Prostate gland (tissue), 2 donors: ENCODE results near the gene ZMIZ1. TPM values are rescaled to one million over a fixed set of nuclear protein-coding genes. Genes with fewer than 3 reads are reported as not detected.

Experiments used
- DNase-seq: peaks from one replicate; pipeline ENCODE4 v3.0.0-alpha.2; 2019; ENCODE audit warnings: low spot score
- H3K27ac ChIP-seq, 2 donors: fragments of 200-600 bp; sonication (generic); 2 replicates each; pipeline ENCODE4 v1.5.1; 2017 to 2019
- H3K27me3 ChIP-seq: fragments of 200-600 bp; sonication (generic); replicated peaks from 2 replicates; pipeline ENCODE4 v1.5.1; 2019; ENCODE audit not compliant: insufficient read depth
- H3K36me3 ChIP-seq, 2 donors: fragments of 200-600 bp; sonication (generic); 1 replicate in 1 of 2; 2 replicates in 1 of 2; pipeline versions ENCODE4 v1.5.1 to v1.8.1; 2017 to 2019
- H3K4me1 ChIP-seq: fragments of 200-600 bp; sonication (generic); replicated peaks from 2 replicates; pipeline ENCODE4 v1.5.1; 2019
- H3K4me3 ChIP-seq, 2 donors: fragments of 200-600 bp; sonication (generic); 2 replicates each; pipeline ENCODE4 v1.5.1; 2017 to 2019
- H3K9me3 ChIP-seq: fragments of 200-600 bp; sonication (generic); 2 replicates; pipeline ENCODE4 v1.5.1; 2017
- CTCF ChIP-seq, 4 experiments: fragments of 200-600 bp in 2 of 4; fragments of 450-650 bp in 2 of 4; sonication (generic) in 2 of 4; IDR thresholded peaks; 1 replicate in 3 of 4; 2 replicates in 1 of 4; pipeline ENCODE4 v1.5.1; 2016 to 2019; ENCODE audit warnings: antibody characterized with exemption in 4 of 4, mild to moderate bottlenecking in 2 of 4, moderate library complexity in 2 of 4
- POLR2A ChIP-seq: fragments of 450-650 bp; IDR thresholded peaks from one replicate; pipeline ENCODE4 v1.6.1; 2016; ENCODE audit warnings: antibody characterized with exemption, mild to moderate bottlenecking
- POLR2AphosphoS5 ChIP-seq: sonication (generic); formaldehyde crosslinking; IDR thresholded peaks from one replicate; pipeline ENCODE4 v1.6.1; 2017; ENCODE audit warnings: antibody characterized with exemption
- WGBS: methylation state at CpG from one replicate; pipeline ENCODE4 v1.1.5; 2018; 5-methylcytosine and 5-hydroxymethylcytosine counted together
- intact Hi-C: fragments of 100-400 bp; cut with DNase I; formaldehyde crosslinking; loops from one replicate; pipeline ENCODE4 v1.14.2; 2022
- total RNA-seq, 2 donors: library from RNA; depleted of rRNA; stranded (reverse); fragments of >200 nt; gene quantifications; one replicate each; pipeline ENCODE4 v1.1.0, GENCODE V29; 2016

Gene ZMIZ1
- total RNA-seq, 2 donors from 2014 or later: 69.6 to 78.5 TPM

DNA sequence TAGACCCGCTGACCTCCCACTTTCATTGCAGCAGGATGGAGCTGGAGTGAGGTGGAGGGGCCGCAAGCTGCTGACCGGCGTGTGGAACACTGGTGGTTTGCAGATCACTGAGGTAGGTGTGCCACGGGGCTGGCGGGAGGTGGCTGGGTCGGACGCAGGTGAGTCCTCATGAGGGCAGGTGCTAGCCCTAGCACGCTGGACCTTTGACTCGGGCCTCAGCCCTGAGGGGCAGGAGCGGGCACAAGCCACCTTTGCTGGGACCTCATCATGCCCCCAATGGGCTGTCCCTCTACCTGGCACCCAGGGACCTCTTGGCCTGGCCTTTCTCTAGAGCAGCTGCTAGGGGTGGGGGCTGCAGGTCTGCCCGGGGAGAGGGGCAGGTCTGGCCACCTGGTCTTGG lies 93.3 kb downstream of the ZMIZ1 start:
- Histone ChIP-seq H3K27me3 (no peaks in the 10 kb centered on the region), H3K36me3 (no peaks in the 10 kb centered on the region), H3K9me3 (no peaks in the 10 kb centered on the region), H3K27ac (no peak overlapping the region), H3K4me1 (peaks cover 25% of the 10 kb centered on the region), H3K4me3 (no peak overlapping the region)
- DNase-seq: no peak
- 97% methylated on average over 11 of the region's 12 CpGs for WGBS
- intact Hi-C loops: no loop called here
- TF ChIP-seq CTCF (IDR thresholded peaks at IDR 0.05) (no peak), POLR2A (no peak), POLR2AphosphoS5 (no peak)

- Histone ChIP-seq H3K27ac (no peak overlapping the region), H3K4me1 (peaks cover 17% of the 10 kb centered on the region), H3K27me3 (no peaks in the 10 kb centered on the region), H3K36me3 (no peaks in the 10 kb centered on the region), H3K4me3 (no peak overlapping the region), H3K9me3 (no peaks in the 10 kb centered on the region)
- 54% methylated on average over 17 of the region's 17 CpGs for WGBS
- TF ChIP-seq POLR2AphosphoS5: no peak
- no peak for TF ChIP-seq POLR2A
- TF ChIP-seq CTCF (IDR thresholded peaks at IDR 0.05): no peak
- no peak for DNase-seq
- intact Hi-C loops: no loop called here
These were observed 94.3 kb downstream of the ZMIZ1 start for GRCh38 chr10:79162861-79163665.

GRCh38 chr10:79163666-79163975 lies 94.9 kb downstream of the ZMIZ1 start:
- no peak for TF ChIP-seq POLR2A
- no peak for TF ChIP-seq POLR2AphosphoS5
- DNase-seq: no peak
- H3K36me3 ChIP-seq: no peaks in the 10 kb centered on the region
- H3K27me3 ChIP-seq: no peaks in the 10 kb centered on the region
- no peak overlapping the region for H3K4me3 ChIP-seq
- 74% methylated on average over 8 of the region's 8 CpGs for WGBS
- H3K27ac ChIP-seq: no peak overlapping the region
- intact Hi-C loops: no loop called here
- peaks cover 12% of the 10 kb centered on the region for H3K4me1 ChIP-seq
- H3K9me3 ChIP-seq: no peaks in the 10 kb centered on the region

GRCh38 chr10:79164075-79164474 lies 95.3 kb downstream of the ZMIZ1 start:
- Histone ChIP-seq H3K27me3 (no peaks in the 10 kb centered on the region), H3K9me3 (no peaks in the 10 kb centered on the region), H3K4me3 (no peak overlapping the region), H3K27ac (no peak overlapping the region), H3K36me3 (no peaks in the 10 kb centered on the region), H3K4me1 (peaks cover 9% of the 10 kb centered on the region)
- WGBS: 83% methylated on average over 9 of the region's 9 CpGs
- TF ChIP-seq POLR2A (no peak), CTCF (IDR thresholded peaks at IDR 0.05) (no peak), POLR2AphosphoS5 (no peak)
- no peak for DNase-seq
- intact Hi-C loops: no loop called here

DNA sequence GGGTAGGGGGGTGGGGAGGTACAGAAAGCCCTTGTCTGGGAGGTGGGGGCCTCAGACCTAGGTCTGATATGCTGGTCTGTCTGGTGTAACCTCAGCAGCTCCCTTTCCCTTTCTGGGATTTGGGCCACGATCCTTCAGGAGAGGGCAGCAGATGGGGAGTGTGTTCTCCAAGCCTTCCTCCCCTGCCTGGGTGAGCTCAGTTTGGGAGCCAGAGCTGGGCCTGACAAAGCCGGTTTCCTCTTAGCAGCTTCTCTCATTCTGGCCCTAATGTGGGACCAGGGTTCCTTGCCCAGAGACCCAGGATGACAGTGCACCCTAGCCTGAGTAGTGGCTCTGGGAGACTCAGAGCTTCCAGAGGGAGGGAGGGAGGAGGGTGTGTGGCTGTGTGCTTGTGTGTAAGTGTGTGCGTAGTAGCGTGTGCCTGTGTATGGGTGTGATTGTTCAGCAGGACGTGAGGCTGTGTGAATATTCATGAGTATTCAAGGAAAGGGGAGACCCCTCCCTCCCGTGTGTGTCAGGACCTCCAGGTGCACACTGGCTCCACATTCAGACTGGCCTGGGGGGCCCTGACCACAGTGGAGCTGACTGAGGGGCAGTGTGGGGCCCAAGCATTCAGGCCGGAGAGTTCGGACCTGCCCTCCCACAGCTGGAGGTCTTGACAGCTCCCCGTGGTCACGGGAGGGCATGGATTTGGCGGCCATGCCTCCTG lies 96.5 kb downstream of the ZMIZ1 start:
- H3K4me1 ChIP-seq: peaks cover 4% of the 10 kb centered on the region
- no peaks in the 10 kb centered on the region for H3K27me3 ChIP-seq
- intact Hi-C loops: no loop called here
- H3K27ac ChIP-seq: no peak overlapping the region
- H3K36me3 ChIP-seq: no peaks in the 10 kb centered on the region
- no peak overlapping the region for H3K4me3 ChIP-seq
- no peak for TF ChIP-seq CTCF (IDR thresholded peaks at IDR 0.05)
- no peak for TF ChIP-seq POLR2A
- no peak for TF ChIP-seq POLR2AphosphoS5
- 68% methylated on average over 10 of the region's 11 CpGs for WGBS
- no peaks in the 10 kb centered on the region for H3K9me3 ChIP-seq
- DNase-seq: no peak
